Measurements from ENCODE around the gene MIDN.

DNA sequence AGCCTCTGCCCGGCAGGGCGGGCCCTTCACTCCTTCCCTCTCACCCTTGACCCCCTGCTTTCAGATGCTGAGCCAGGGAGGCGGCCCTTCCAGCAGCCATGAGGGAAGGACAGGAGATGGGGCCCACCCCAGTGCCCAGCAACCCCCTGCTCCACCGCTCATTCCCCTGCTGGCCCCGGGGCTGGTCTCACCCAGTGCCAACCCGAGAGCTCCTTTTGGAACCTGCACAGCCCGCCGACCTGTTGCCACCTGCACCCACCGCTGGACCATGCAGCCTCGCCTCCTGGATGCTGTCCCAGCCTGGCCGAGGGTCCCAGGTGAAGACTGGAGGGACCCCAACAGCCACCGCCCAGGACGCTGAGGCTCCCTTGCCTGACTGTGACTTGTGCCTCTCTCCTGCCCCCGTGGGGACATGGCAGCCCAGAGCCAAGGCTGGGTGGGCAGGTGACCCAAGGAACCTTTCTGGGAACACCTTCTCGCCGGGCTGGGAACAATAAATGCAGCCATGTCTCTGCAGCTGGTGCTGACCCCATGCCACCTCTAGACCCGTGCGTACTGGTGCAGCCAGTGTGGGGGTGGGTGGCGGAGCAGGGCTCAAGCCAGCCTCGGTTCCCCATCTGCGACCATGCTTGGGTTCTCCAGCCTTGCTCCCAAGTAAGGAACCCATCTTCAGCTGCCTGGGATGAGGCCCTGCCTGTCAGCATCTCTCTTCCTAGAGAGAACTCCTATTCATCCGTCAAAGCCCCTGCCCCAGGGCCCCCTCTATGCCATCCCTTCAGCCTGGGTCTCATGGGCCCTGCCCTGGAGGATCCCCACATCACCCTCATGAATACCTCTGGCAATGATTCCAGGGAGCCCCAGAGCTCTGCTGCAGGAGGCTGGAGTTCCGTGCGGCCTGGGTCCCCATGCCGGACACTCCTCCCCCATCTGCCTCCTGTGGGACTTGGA lies 30.6 kb downstream of the MIDN start:
- TF ChIP-seq, protein P1, sequence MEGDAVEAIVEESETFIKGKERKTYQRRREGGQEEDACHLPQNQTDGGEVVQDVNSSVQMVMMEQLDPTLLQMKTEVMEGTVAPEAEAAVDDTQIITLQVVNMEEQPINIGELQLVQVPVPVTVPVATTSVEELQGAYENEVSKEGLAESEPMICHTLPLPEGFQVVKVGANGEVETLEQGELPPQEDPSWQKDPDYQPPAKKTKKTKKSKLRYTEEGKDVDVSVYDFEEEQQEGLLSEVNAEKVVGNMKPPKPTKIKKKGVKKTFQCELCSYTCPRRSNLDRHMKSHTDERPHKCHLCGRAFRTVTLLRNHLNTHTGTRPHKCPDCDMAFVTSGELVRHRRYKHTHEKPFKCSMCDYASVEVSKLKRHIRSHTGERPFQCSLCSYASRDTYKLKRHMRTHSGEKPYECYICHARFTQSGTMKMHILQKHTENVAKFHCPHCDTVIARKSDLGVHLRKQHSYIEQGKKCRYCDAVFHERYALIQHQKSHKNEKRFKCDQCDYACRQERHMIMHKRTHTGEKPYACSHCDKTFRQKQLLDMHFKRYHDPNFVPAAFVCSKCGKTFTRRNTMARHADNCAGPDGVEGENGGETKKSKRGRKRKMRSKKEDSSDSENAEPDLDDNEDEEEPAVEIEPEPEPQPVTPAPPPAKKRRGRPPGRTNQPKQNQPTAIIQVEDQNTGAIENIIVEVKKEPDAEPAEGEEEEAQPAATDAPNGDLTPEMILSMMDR (IDR thresholded peaks at IDR 0.05; ENCODE audit: low read length), result no peak
- TF ChIP-seq EZH2 (IDR thresholded peaks at IDR 0.05; ENCODE audit: borderline replicate concordance, low read length), result no peak
